Liver (tissue), 9 donors: ENCODE results near the gene CXCL14. TPM values are rescaled to one million over a fixed set of nuclear protein-coding genes. Genes with fewer than 3 reads are reported as not detected.

Source experiments
- DNase-seq: peaks from one replicate; pipeline ENCODE4 v3.0.0-alpha.2; 2017; ENCODE audit warnings: low spot score
- H3K27ac ChIP-seq, 2 donors: one replicate each; pipeline ENCODE4 v1.7.0; 2013; ENCODE audit warnings: inconsistent platforms in 2 of 2, low read length in 2 of 2, control low read depth in 1 of 2, low read depth in 1 of 2, mild to moderate bottlenecking in 1 of 2
- H3K27me3 ChIP-seq, 4 donors: one replicate each; pipeline versions ENCODE4 v1.6.1 to v1.7.0; 2013; ENCODE audit warnings: low read length in 3 of 4, inconsistent platforms in 1 of 4, mild to moderate bottlenecking in 1 of 4, moderate library complexity in 1 of 4; ENCODE audit not compliant: control insufficient read depth in 4 of 4, insufficient read depth in 4 of 4
- H3K36me3 ChIP-seq, 4 donors: one replicate each; pipeline versions ENCODE4 v1.6.1 to v1.7.0; 2013; ENCODE audit warnings: low read length in 3 of 4, mild to moderate bottlenecking in 3 of 4, low read depth in 1 of 4, moderate library complexity in 1 of 4; ENCODE audit not compliant: control insufficient read depth in 4 of 4, insufficient read depth in 3 of 4
- H3K4me1 ChIP-seq, 4 donors: one replicate each; pipeline versions ENCODE4 v1.6.1 to v1.7.0; 2013; ENCODE audit warnings: low read length in 3 of 4, mild to moderate bottlenecking in 3 of 4, moderate library complexity in 1 of 4; ENCODE audit not compliant: control insufficient read depth in 4 of 4, insufficient read depth in 4 of 4
- H3K4me3 ChIP-seq, 3 donors: one replicate each; pipeline versions ENCODE4 v1.6.1 to v1.7.0; 2013; ENCODE audit warnings: low read length in 3 of 3, control low read depth in 1 of 3, low read depth in 1 of 3, mild to moderate bottlenecking in 1 of 3
- H3K9ac ChIP-seq, 2 donors: one replicate each; pipeline ENCODE4 v1.7.0; 2013; ENCODE audit warnings: low read length in 2 of 2, mild to moderate bottlenecking in 2 of 2, moderate library complexity in 2 of 2, control low read depth in 1 of 2, low read depth in 1 of 2
- H3K9me3 ChIP-seq, 4 donors: one replicate each; pipeline versions ENCODE4 v1.6.1 to v1.7.0; 2013; ENCODE audit warnings: low read length in 3 of 4; ENCODE audit not compliant: control insufficient read depth in 4 of 4
- ATF3 ChIP-seq: IDR thresholded peaks from 2 replicates; pipeline ENCODE4 v1.6.1; 2016; ENCODE audit warnings: antibody characterized with exemption
- CTCF ChIP-seq: fragments of 150-350 bp; IDR thresholded peaks from 2 replicates; pipeline ENCODE4 v1.5.1; 2017; ENCODE audit warnings: improper control_type of control experiment, low read depth, low read length; ENCODE audit not compliant: missing input control
- FOXA1 ChIP-seq: IDR thresholded peaks from 2 replicates; pipeline ENCODE4 v1.6.1; 2016; ENCODE audit warnings: antibody characterized with exemption
- FOXA2 ChIP-seq: IDR thresholded peaks from 2 replicates; pipeline ENCODE4 v1.6.1; 2016; ENCODE audit warnings: antibody characterized with exemption
- GABPA ChIP-seq, 2 donors: IDR thresholded peaks in 1 of 2; conservative IDR thresholded peaks in 1 of 2; 2 replicates each; pipeline ENCODE4 v1.6.1; 2016; ENCODE audit warnings: antibody characterized with exemption in 2 of 2, mild to moderate bottlenecking in 1 of 2, moderate library complexity in 1 of 2
- HNF4A ChIP-seq, 2 donors: conservative IDR thresholded peaks; 2 replicates each; pipeline ENCODE4 v1.6.1; 2016; ENCODE audit warnings: antibody characterized with exemption in 2 of 2, mild to moderate bottlenecking in 2 of 2
- HNF4G ChIP-seq: IDR thresholded peaks from 2 replicates; pipeline ENCODE4 v1.6.1; 2016; ENCODE audit warnings: antibody characterized with exemption
- JUND ChIP-seq, 2 donors: IDR thresholded peaks; 2 replicates each; pipeline ENCODE4 v1.6.1; 2016; ENCODE audit warnings: antibody characterized with exemption in 2 of 2
- NR2F2 ChIP-seq: IDR thresholded peaks from 2 replicates; pipeline ENCODE4 v1.6.1; 2016; ENCODE audit warnings: antibody characterized with exemption
- RXRA ChIP-seq, 2 donors: IDR thresholded peaks; 2 replicates each; pipeline ENCODE4 v1.6.1; 2017 to 2018; ENCODE audit warnings: antibody characterized with exemption in 2 of 2, mild to moderate bottlenecking in 1 of 2
- SP1 ChIP-seq: IDR thresholded peaks from 2 replicates; pipeline ENCODE4 v1.6.1; 2018; ENCODE audit warnings: antibody characterized with exemption, mild to moderate bottlenecking
- TAF1 ChIP-seq: conservative IDR thresholded peaks from 2 replicates; pipeline ENCODE4 v1.6.1; 2016; ENCODE audit warnings: antibody characterized with exemption, mild to moderate bottlenecking
- YY1 ChIP-seq: IDR thresholded peaks from 2 replicates; pipeline ENCODE4 v1.6.1; 2016; ENCODE audit warnings: antibody characterized with exemption, mild to moderate bottlenecking
- ZBTB33 ChIP-seq: IDR thresholded peaks from 2 replicates; pipeline ENCODE4 v1.6.1; 2016; ENCODE audit warnings: antibody characterized with exemption
- WGBS: extraction: QIAGEN DNeasy Blood & Tissue Kit; methylation state at CpG from one replicate; pipeline ENCODE4 v1.1.7; 2013; 5-methylcytosine and 5-hydroxymethylcytosine counted together
- polyA plus RNA-seq, 2 donors: library from polyadenylated mRNA; stranded (reverse) in 1 of 2; unstranded in 1 of 2; fragments of 200-250 nt in 1 of 2; fragments of >200 nt in 1 of 2; fragmentation: Nextera tagmentation in 1 of 2; extraction: Ambion mirVana in 1 of 2; gene quantifications; one replicate each; pipeline versions ENCODE4 v1.2.1 to v1.2.3, GENCODE V29; 2013 to 2015
- total RNA-seq, 2 donors: library from RNA; depleted of rRNA; stranded (reverse); fragments of >200 nt; gene quantifications; one replicate each; pipeline ENCODE4 v1.2.3, GENCODE V29; 2014
- TF ChIP-seq, protein P1 (sequence below): IDR thresholded peaks from 2 replicates; pipeline ENCODE4 v1.6.1; 2016; ENCODE audit warnings: antibody characterized with exemption, mild to moderate bottlenecking
- donor health status: healthy.
- donor health status: healthy.
- donor health status: healthy.
- donor health status: healthy.
- donor health status: healthy.

CXCL14 gene
- total and polyA plus RNA-seq, 4 donors = 2.7 to 13.7 (median 8.3) TPM

GRCh38 chr5:135604056-135604455 is 25.3 kb upstream of the CXCL14 start (continued):
- TF ChIP-seq FOXA1 (no peak), FOXA2 (no peak), SP1 (no peak), HNF4G (no peak), NR2F2 (no peak), RXRA (IDR thresholded peaks at IDR 0.05) (no peak), TAF1 (no peak)

DNA sequence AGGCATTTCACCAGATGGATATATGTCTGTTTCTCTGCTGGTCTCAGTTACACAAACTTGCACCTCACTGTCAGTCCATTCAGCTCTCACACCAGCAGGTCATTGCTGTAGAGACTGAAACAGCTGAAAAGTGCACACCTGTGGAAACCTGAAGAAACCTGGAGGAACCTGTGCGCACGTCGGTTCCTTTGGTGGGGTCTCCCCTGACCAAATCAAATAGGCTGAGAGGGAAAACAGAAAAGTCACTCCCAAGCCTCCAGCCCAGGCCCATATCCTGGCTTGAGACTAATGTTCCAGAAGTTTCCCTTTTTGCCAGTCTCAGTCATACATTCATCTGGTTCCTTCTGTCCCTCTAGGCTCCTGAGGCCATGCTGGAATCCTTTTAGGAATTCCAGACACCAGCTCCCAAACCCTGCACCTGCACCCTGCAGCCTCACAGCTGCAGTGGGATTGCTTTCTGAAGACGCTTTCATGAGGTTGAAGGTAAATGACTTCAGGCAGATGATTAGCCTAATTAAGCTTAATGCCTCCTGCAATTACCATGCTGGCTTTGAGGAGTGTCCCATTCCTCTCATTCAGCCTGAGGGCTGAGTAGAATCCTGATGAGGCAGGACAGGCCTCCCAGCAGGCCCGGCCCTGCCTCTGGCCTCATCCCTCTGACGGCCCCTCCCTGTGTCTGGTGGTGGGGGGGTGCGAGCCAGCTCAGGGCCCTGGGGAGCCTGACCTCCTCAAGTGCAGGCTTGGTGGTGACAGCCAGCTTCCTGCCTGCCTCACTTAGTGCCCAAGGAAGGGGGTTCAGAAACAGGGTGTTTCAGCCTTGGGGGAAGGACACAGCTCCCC is 24.3 kb upstream of the CXCL14 start:
- Histone ChIP-seq H3K4me3 (no peak overlapping the region), H3K9me3 (no peaks in the 10 kb centered on the region), H3K9ac (no peak overlapping the region), H3K27me3 (peaks cover 0 to under 1% (median 0%) of the 10 kb centered on the region in 4 donors), H3K27ac (no peak overlapping the region), H3K36me3 (no peaks in the 10 kb centered on the region), H3K4me1 (no peaks in the 10 kb centered on the region)
- 89% methylated on average over 7 of the region's 7 CpGs for WGBS
- TF ChIP-seq HNF4G = no peak
- TF ChIP-seq, protein P1, sequence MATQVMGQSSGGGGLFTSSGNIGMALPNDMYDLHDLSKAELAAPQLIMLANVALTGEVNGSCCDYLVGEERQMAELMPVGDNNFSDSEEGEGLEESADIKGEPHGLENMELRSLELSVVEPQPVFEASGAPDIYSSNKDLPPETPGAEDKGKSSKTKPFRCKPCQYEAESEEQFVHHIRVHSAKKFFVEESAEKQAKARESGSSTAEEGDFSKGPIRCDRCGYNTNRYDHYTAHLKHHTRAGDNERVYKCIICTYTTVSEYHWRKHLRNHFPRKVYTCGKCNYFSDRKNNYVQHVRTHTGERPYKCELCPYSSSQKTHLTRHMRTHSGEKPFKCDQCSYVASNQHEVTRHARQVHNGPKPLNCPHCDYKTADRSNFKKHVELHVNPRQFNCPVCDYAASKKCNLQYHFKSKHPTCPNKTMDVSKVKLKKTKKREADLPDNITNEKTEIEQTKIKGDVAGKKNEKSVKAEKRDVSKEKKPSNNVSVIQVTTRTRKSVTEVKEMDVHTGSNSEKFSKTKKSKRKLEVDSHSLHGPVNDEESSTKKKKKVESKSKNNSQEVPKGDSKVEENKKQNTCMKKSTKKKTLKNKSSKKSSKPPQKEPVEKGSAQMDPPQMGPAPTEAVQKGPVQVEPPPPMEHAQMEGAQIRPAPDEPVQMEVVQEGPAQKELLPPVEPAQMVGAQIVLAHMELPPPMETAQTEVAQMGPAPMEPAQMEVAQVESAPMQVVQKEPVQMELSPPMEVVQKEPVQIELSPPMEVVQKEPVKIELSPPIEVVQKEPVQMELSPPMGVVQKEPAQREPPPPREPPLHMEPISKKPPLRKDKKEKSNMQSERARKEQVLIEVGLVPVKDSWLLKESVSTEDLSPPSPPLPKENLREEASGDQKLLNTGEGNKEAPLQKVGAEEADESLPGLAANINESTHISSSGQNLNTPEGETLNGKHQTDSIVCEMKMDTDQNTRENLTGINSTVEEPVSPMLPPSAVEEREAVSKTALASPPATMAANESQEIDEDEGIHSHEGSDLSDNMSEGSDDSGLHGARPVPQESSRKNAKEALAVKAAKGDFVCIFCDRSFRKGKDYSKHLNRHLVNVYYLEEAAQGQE = no peak
- no peak for TF ChIP-seq NR2F2
- no peak for TF ChIP-seq SP1
- TF ChIP-seq TAF1 = no peak
- no peak for TF ChIP-seq FOXA2
- no peak for TF ChIP-seq RXRA (IDR thresholded peaks at IDR 0.05)
- no peak for TF ChIP-seq HNF4A (conservative IDR thresholded peaks at IDR 0.05)
- no peak for TF ChIP-seq ATF3
- no peak for TF ChIP-seq YY1
- no peak for TF ChIP-seq FOXA1
- no peak for TF ChIP-seq CTCF
- no peak for TF ChIP-seq GABPA (IDR thresholded peaks at IDR 0.05 in 1 of 2, conservative IDR thresholded peaks at IDR 0.05 in 1 of 2)
- no peak for TF ChIP-seq ZBTB33
- TF ChIP-seq JUND (IDR thresholded peaks at IDR 0.05) = no peak
- peak; percentile 24 for DNase-seq
